Epithelial cell of proximal tubule (primary cell): Measurements from ENCODE around the gene SNX10. TPM values are rescaled to one million over a fixed set of nuclear protein-coding genes. Genes with fewer than 3 reads are reported as not detected.

Experiments used
- DNase-seq: peaks from one replicate; pipeline ENCODE4 v3.0.0-alpha.2; 2011; ENCODE audit warnings: low read depth
- H3K4me3 ChIP-seq: 2 replicates; pipeline ENCODE4 v1.5.1; 2011; ENCODE audit warnings: low read depth, mild to moderate bottlenecking, low read length
- total RNA-seq: library from RNA; depleted of rRNA; stranded (reverse); fragments of >200 nt; gene quantifications from 2 replicates; pipeline ENCODE4 v1.2.3, GENCODE V29; 2015
- TF ChIP-seq, protein P1 (sequence below): conservative IDR thresholded peaks from 2 replicates; pipeline ENCODE4 v1.5.1; 2012; ENCODE audit warnings: low read depth, mild to moderate bottlenecking, low read length

Gene SNX10
- total RNA-seq, 1 donor from 2014 or later, result 29.0 TPM

- TF ChIP-seq, protein P1, sequence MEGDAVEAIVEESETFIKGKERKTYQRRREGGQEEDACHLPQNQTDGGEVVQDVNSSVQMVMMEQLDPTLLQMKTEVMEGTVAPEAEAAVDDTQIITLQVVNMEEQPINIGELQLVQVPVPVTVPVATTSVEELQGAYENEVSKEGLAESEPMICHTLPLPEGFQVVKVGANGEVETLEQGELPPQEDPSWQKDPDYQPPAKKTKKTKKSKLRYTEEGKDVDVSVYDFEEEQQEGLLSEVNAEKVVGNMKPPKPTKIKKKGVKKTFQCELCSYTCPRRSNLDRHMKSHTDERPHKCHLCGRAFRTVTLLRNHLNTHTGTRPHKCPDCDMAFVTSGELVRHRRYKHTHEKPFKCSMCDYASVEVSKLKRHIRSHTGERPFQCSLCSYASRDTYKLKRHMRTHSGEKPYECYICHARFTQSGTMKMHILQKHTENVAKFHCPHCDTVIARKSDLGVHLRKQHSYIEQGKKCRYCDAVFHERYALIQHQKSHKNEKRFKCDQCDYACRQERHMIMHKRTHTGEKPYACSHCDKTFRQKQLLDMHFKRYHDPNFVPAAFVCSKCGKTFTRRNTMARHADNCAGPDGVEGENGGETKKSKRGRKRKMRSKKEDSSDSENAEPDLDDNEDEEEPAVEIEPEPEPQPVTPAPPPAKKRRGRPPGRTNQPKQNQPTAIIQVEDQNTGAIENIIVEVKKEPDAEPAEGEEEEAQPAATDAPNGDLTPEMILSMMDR, result no peak
- no peak overlapping the region for H3K4me3 ChIP-seq
- DNase-seq, result no peak
Measured at GRCh38 chr7:26298472-26299058, 6.9 kb downstream of the SNX10 start.

GRCh38 chr7:26305090-26305868 is 13.6 kb downstream of the SNX10 start:
- no peak for DNase-seq
- H3K4me3 ChIP-seq, result no peak overlapping the region
- TF ChIP-seq, protein P1, result no peak

GRCh38 chr7:26305869-26306665 is 14.4 kb downstream of the SNX10 start:
- TF ChIP-seq, protein P1, result no peak
- DNase-seq, result no peak

GRCh38 chr7:26306790-26307189 is 15.1 kb downstream of the SNX10 start:
- no peak for DNase-seq
- TF ChIP-seq, protein P1, result no peak
- no peak overlapping the region for H3K4me3 ChIP-seq

More at GRCh38 chr7:26305869-26306665, 14.4 kb downstream of the SNX10 start:
- no peak overlapping the region for H3K4me3 ChIP-seq

DNA sequence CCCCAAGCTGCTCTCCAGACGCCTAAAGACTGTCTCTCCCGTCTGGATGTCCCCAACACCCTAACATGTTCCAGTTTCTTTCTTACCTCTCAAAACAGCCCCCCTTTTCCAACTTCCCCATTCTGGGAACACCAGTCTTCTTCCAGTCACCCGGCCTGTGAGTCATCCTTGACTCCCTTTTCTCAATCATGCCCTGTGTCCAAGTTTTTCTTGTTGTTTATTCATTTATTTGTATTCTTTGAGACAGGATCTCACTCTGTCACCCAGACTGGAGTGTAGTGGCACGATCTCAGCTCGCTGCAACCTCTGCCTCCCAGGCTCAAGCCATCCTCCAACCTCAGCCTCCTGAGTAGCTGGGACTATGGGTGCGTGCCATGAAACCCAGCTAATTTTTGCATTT is 15.6 kb downstream of the SNX10 start:
- TF ChIP-seq, protein P1, result no peak
- peak; percentile 71 for DNase-seq
- H3K4me3 ChIP-seq, result no peak overlapping the region

DNA sequence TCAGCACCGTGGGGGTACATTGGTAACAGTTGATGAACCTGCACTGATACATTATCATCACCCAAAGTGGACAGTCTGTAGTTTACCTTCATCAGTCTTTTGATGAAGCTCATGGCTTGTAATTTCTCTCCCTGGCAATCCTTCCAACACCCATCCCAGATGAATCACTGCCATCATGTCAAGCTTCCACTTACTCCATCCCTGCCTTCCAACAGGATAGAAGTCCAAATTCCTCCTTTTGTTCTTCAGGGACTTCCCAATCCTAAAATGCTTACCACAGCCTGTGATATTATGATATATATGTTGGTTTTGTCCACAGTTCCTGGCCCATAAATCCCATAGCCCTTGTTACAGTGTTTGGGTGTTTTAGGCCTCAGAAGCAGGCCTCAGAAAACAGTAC is 16.1 kb downstream of the SNX10 start:
- TF ChIP-seq, protein P1, result no peak
- no peak overlapping the region for H3K4me3 ChIP-seq

More for the DNA sequence above, 16.1 kb downstream of the SNX10 start:
- DNase-seq, result no peak
